ENCODE measurements around the gene LHCGR. TPM values are rescaled to one million over a fixed set of nuclear protein-coding genes. Genes with fewer than 3 reads are reported as not detected.

LHCGR gene
- total and polyA plus RNA-seq, 12 donors = 0.19 to 1.7 (median 0.50) TPM; not detected in 6

GRCh38 chr2:48651158-48651790 is 104.2 kb downstream of the LHCGR start:
- TF ChIP-seq CTCF (IDR thresholded peaks at IDR 0.05) = no peak
- Histone ChIP-seq H3K9me3 (no peaks in the 10 kb centered on the region), H3K27ac (no peak overlapping the region), H3K4me1 (peaks cover 0 to 9% (median 0%) of the 10 kb centered on the region in 9 donors), H3K36me3 (peaks cover 0 to 6% (median 0%) of the 10 kb centered on the region in 9 donors), H3K27me3 (peaks cover 0 to 3% (median 0%) of the 10 kb centered on the region in 7 donors), H3K4me3 (no peak overlapping the region)
- no peak for DNase-seq
- ATAC-seq = no peak
- intact Hi-C loops (cut with DNase I) = no loop called here
- WGBS, 2 donors = 32 to 40% methylated on average over 4 of the region's 4 CpGs

- WGBS, 2 donors = 58 to 62% methylated on average over 1 of the region's 1 CpG
These were observed 117.3 kb downstream of the LHCGR start for GRCh38 chr2:48638261-48638660.

More at GRCh38 chr2:48638261-48638660, 117.3 kb downstream of the LHCGR start:
- Histone ChIP-seq H3K9me3 (peaks cover 0 to 19% (median 0%) of the 10 kb centered on the region in 11 donors), H3K27me3 (peaks cover 0 to 5% (median 0%) of the 10 kb centered on the region in 7 donors), H3K4me1 (no peaks in the 10 kb centered on the region), H3K27ac (no peak overlapping the region), H3K4me3 (no peak overlapping the region), H3K36me3 (no peaks in the 10 kb centered on the region)
- ATAC-seq (no peak), DNase-seq (no peak)
- TF ChIP-seq CTCF (IDR thresholded peaks at IDR 0.05) = no peak
- intact Hi-C loops (cut with DNase I) = no loop called here

Other genes with a start within 250 kb of the LHCGR start
- 1 to 10 TPM; 2.8 to 8.9 (median 4.5) TPM for gene STON1, start 225.6 kb downstream of the LHCGR start, total RNA-seq
- gene STON1, start 225.6 kb downstream of the LHCGR start, polyA plus RNA-seq = 1 to 10 TPM; 2.2 to 4.5 TPM
- not detected for gene GTF2A1L, start 137.9 kb downstream of the LHCGR start, total RNA-seq
- gene GTF2A1L, start 137.9 kb downstream of the LHCGR start, polyA plus RNA-seq = under 1 TPM; 0.22 to 0.43 TPM

Data from heart right ventricle (tissue), 16 donors.